ENCODE data around the gene FBXO44. TPM values are rescaled to one million over a fixed set of nuclear protein-coding genes. Genes with fewer than 3 reads are reported as not detected.
"Not testable (repeated sequence)": the region's sequence is repeated elsewhere in the genome, so short reads cannot be mapped to it uniquely, and the experiment has no call there.

Gene FBXO44
- total RNA-seq, 1 experiment from 2014 or later: 60.9 TPM

DNA sequence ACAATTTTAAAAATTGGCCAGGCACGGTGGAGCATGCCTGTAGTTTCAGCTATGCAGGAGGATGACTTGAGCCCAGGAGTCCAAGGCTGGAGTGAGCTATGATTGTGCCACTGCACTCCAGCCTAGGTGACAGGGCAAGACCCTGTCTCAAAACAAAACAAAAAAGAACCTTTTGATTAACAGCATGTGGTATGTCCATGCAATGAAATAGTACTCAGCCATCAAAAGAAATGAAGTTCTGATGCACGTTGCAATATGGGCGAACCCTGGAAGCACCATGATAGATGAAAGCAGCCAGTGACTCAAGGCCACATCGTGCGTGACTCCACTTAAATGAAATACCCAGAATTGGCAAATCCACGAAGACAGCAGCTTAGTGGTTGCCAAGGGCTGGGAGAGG lies 47.9 kb upstream of the FBXO44 start:
- H3K27ac ChIP-seq (ENCODE audit: low read depth, low read length): no peak overlapping the region
- BruUV-seq (replicated peaks): no TSS peak
- DNase-seq (ENCODE audit: low read depth, low spot score) (no peak), ATAC-seq (no peak)
- no peaks in the 10 kb centered on the region for H3K4me1 ChIP-seq (ENCODE audit: control insufficient read depth in 1 of 2, insufficient read depth in 2 of 2, low read length in 2 of 2)
- no peak for TF ChIP-seq ZNF274 (IDR thresholded peaks at IDR 0.05; ENCODE audit: low read depth, low read length)
- no peak for TF ChIP-seq SIN3A (IDR thresholded peaks at IDR 0.05; ENCODE audit: low read depth)
- TF ChIP-seq ZFX (IDR thresholded peaks at IDR 0.05): no peak
- CTCF ChIA-PET: no interaction called here
- H3K4me3 ChIP-seq (replicated peaks in 1 of 2; ENCODE audit: low read depth in 1 of 2, low read length in 2 of 2): no peak overlapping the region
- intact Hi-C loops (cut with micrococcal nuclease): no loop called here
- no peaks in the 10 kb centered on the region for H3K9me3 ChIP-seq (ENCODE audit: control insufficient read depth in 1 of 2, insufficient read depth in 1 of 2, low read depth in 1 of 2, low read length in 2 of 2)
- H3K27me3 ChIP-seq (ENCODE audit: insufficient read depth, low read length): no peaks in the 10 kb centered on the region
- RAD21 ChIA-PET (ENCODE audit: low non-redundant PET in 1 of 2, low total read pairs in 2 of 2, uncharacterized antibody in 2 of 2, unreplicated experiment in 2 of 2): no interaction called here
- no peak overlapping the region for H3K4me2 ChIP-seq (ENCODE audit: low read length)
- no peaks in the 10 kb centered on the region for H3K36me3 ChIP-seq (ENCODE audit: control insufficient read depth in 1 of 2, insufficient read depth in 2 of 2, low read length in 2 of 2)
- no peaks in the 10 kb centered on the region for H4K20me1 ChIP-seq (ENCODE audit: insufficient read depth)
- H3K9me2 ChIP-seq (ENCODE audit: insufficient read depth): no peaks in the 10 kb centered on the region
- H3K79me2 ChIP-seq (ENCODE audit: insufficient read depth, low read length): no peaks in the 10 kb centered on the region
- no peak overlapping the region for H2AFZ ChIP-seq (ENCODE audit: low read depth, low read length, poor library complexity, severe bottlenecking)
- POLR2A ChIA-PET: no interaction called here
- H3K9ac ChIP-seq (ENCODE audit: low read length): no peak overlapping the region

DNA sequence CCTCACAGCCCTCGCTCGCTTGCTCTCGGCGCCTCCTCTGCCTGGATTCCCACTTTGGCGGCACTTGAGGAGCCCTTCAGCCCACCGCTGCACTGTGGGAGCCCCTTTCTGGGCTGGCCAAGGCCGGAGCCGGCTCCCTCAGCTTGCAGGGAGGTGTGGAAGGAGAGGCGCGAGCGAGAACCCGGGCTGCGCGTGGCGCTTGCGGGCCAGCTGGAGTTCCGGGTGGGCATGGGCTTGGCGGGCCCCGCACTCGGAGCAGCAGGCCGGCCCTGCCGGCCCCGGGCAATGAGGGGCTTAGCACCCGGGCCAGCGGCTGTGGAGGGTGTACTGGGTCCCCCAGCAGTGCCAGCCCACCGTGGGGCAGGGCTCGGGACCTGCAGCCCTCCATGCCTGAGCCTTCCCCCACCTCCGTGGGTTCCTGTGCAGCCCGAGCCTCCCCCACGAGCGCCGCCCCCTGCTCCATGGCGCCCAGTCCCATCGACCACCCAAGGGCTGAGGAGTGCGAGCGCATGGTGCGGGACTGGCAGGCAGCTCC lies 46.0 kb upstream of the FBXO44 start:
- CTCF ChIA-PET; H3K9me3 ChIP-seq (ENCODE audit: control insufficient read depth in 1 of 2, insufficient read depth in 1 of 2, low read depth in 1 of 2, low read length in 2 of 2); H3K36me3 ChIP-seq (ENCODE audit: control insufficient read depth in 1 of 2, insufficient read depth in 2 of 2, low read length in 2 of 2); H3K9ac ChIP-seq (ENCODE audit: low read length); intact Hi-C loops (cut with micrococcal nuclease); H3K9me2 ChIP-seq (ENCODE audit: insufficient read depth); H3K4me1 ChIP-seq (ENCODE audit: control insufficient read depth in 1 of 2, insufficient read depth in 2 of 2, low read length in 2 of 2); BruUV-seq (replicated peaks); ATAC-seq; H3K27ac ChIP-seq (ENCODE audit: low read depth, low read length); H4K20me1 ChIP-seq (ENCODE audit: insufficient read depth); RAD21 ChIA-PET (ENCODE audit: low non-redundant PET in 1 of 2, low total read pairs in 2 of 2, uncharacterized antibody in 2 of 2, unreplicated experiment in 2 of 2); POLR2A ChIA-PET; H3K27me3 ChIP-seq (ENCODE audit: insufficient read depth, low read length); H2AFZ ChIP-seq (ENCODE audit: low read depth, low read length, poor library complexity, severe bottlenecking); H3K4me2 ChIP-seq (ENCODE audit: low read length); H3K4me3 ChIP-seq (replicated peaks in 1 of 2; ENCODE audit: low read depth in 1 of 2, low read length in 2 of 2); DNase-seq (ENCODE audit: low read depth, low spot score); H3K79me2 ChIP-seq (ENCODE audit: insufficient read depth, low read length): not testable (repeated sequence)

DNA sequence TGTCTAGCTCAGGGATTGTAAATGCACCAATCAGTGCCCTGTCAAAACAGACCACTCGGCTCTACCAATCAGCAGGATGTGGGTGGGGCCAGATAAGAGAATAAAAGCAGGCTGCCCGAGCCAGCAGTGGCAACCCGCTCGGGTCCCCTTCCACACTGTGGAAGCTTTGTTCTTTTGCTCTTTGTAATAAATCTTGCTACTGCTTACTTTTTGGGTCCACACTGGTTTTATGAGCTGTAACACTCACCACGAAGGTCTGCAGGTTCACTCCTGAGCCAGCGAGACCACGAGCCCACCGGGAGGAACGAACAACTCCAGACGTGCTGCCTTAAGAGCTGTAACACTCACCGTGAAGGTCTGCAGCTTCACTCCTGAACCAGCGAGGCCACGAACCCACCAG lies 45.3 kb upstream of the FBXO44 start:
- ATAC-seq; H3K27ac ChIP-seq (ENCODE audit: low read depth, low read length); H3K4me3 ChIP-seq (replicated peaks in 1 of 2; ENCODE audit: low read depth in 1 of 2, low read length in 2 of 2); H3K36me3 ChIP-seq (ENCODE audit: control insufficient read depth in 1 of 2, insufficient read depth in 2 of 2, low read length in 2 of 2); RAD21 ChIA-PET (ENCODE audit: low non-redundant PET in 1 of 2, low total read pairs in 2 of 2, uncharacterized antibody in 2 of 2, unreplicated experiment in 2 of 2); H3K9me3 ChIP-seq (ENCODE audit: control insufficient read depth in 1 of 2, insufficient read depth in 1 of 2, low read depth in 1 of 2, low read length in 2 of 2); H4K20me1 ChIP-seq (ENCODE audit: insufficient read depth); intact Hi-C loops (cut with micrococcal nuclease); CTCF ChIA-PET; H3K4me1 ChIP-seq (ENCODE audit: control insufficient read depth in 1 of 2, insufficient read depth in 2 of 2, low read length in 2 of 2); H3K9ac ChIP-seq (ENCODE audit: low read length); DNase-seq (ENCODE audit: low read depth, low spot score); H2AFZ ChIP-seq (ENCODE audit: low read depth, low read length, poor library complexity, severe bottlenecking); POLR2A ChIA-PET; H3K27me3 ChIP-seq (ENCODE audit: insufficient read depth, low read length); BruUV-seq (replicated peaks); H3K9me2 ChIP-seq (ENCODE audit: insufficient read depth); H3K4me2 ChIP-seq (ENCODE audit: low read length); H3K79me2 ChIP-seq (ENCODE audit: insufficient read depth, low read length): not testable (repeated sequence)
